Measurements from ENCODE around the gene FIGNL2.
"Not testable (repeated sequence)": the region's sequence is repeated elsewhere in the genome, so short reads cannot be mapped to it uniquely, and the experiment has no call there.

FIGNL2 gene

GRCh38 chr12:51833448-51834227, 14.9 kb downstream of the FIGNL2 start:
- DNase-seq = no peak

- DNase-seq = peak; percentile 16
These were observed 16.0 kb downstream of the FIGNL2 start for GRCh38 chr12:51832354-51833107.

GRCh38 chr12:51831817-51832216, 16.7 kb downstream of the FIGNL2 start:
- not testable (repeated sequence) for DNase-seq

- DNase-seq = no peak
These were observed 18.9 kb downstream of the FIGNL2 start for GRCh38 chr12:51829641-51830040.

- no peak for DNase-seq
These were observed 19.5 kb downstream of the FIGNL2 start for GRCh38 chr12:51829011-51829481.

GRCh38 chr12:51827925-51828818, 20.3 kb downstream of the FIGNL2 start:
- peak; percentile 54 for DNase-seq

GRCh38 chr12:51826881-51827280, 21.6 kb downstream of the FIGNL2 start:
- DNase-seq = no peak

- no peak for DNase-seq
These were observed 23.3 kb downstream of the FIGNL2 start for GRCh38 chr12:51825216-51825615.

- DNase-seq = peak; percentile 54
These were observed 24.5 kb downstream of the FIGNL2 start for GRCh38 chr12:51823875-51824565.

GRCh38 chr12:51822956-51823355, 25.6 kb downstream of the FIGNL2 start:
- DNase-seq = no peak

GRCh38 chr12:51822261-51822616, 26.3 kb downstream of the FIGNL2 start:
- DNase-seq = no peak

GRCh38 chr12:51821440-51822260, 26.9 kb downstream of the FIGNL2 start:
- peak; percentile 58 for DNase-seq

GRCh38 chr12:51820526-51821439, 27.7 kb downstream of the FIGNL2 start:
- DNase-seq = peak; percentile 86

- DNase-seq = no peak
These were observed 28.6 kb downstream of the FIGNL2 start for GRCh38 chr12:51819736-51820525.

GRCh38 chr12:51818566-51819300, 29.8 kb downstream of the FIGNL2 start:
- no peak for DNase-seq

GRCh38 chr12:51818086-51818485, 30.4 kb downstream of the FIGNL2 start:
- DNase-seq = no peak

- DNase-seq = no peak
These were observed 31.2 kb downstream of the FIGNL2 start for GRCh38 chr12:51817027-51817953.

- no peak for DNase-seq
These were observed 32.9 kb downstream of the FIGNL2 start for GRCh38 chr12:51815571-51815970.
